OCI-LY3 (cell line): ENCODE data around the gene CDH4.

Experiments
- EZH2phosphoT487 ChIP-seq: fragments of 200-600 bp; shearing (Covaris generic); IDR thresholded peaks from 2 replicates; pipeline ENCODE4 v1.6.1; 2018; ENCODE audit warnings: antibody characterized with exemption, mixed run types, low read depth
- TF ChIP-seq, protein P1 (sequence below): fragments of 200-600, 300-600 bp; sonication (generic); IDR thresholded peaks from 2 replicates; pipeline ENCODE4 v1.5.1; 2014; ENCODE audit warnings: antibody characterized with exemption, low read length, low read depth

DNA sequence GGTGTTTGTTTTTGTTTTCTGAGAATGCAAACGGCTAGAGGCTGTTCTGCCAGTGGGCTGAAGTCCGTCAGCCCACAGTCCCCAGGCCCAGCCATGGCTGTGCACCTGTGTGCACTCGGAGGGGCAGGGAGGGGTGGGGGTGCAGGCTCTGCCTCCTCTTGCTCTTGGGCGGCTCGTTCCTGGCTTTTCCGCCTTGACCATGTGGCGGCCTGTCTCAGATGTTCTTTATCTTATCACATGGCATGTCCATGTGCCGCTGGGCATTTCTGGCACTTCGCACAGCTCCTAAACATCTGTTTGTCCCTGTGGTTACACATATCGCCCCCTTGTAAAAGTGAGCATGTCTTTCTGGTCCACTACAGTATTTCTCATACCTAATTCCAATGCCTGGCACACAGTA is 137.0 kb downstream of the CDH4 start:
- TF ChIP-seq, protein P1, sequence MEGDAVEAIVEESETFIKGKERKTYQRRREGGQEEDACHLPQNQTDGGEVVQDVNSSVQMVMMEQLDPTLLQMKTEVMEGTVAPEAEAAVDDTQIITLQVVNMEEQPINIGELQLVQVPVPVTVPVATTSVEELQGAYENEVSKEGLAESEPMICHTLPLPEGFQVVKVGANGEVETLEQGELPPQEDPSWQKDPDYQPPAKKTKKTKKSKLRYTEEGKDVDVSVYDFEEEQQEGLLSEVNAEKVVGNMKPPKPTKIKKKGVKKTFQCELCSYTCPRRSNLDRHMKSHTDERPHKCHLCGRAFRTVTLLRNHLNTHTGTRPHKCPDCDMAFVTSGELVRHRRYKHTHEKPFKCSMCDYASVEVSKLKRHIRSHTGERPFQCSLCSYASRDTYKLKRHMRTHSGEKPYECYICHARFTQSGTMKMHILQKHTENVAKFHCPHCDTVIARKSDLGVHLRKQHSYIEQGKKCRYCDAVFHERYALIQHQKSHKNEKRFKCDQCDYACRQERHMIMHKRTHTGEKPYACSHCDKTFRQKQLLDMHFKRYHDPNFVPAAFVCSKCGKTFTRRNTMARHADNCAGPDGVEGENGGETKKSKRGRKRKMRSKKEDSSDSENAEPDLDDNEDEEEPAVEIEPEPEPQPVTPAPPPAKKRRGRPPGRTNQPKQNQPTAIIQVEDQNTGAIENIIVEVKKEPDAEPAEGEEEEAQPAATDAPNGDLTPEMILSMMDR, result no peak
- TF ChIP-seq EZH2phosphoT487, result no peak
